Measurements from ENCODE around the gene IFNL1.

IFNL1 gene

GRCh38 chr19:39321832-39322176 lies 25.6 kb downstream of the IFNL1 start:
- no peaks in the 10 kb centered on the region for H3K36me3 ChIP-seq (ENCODE audit: insufficient read depth, low read length)
- H2AFZ ChIP-seq (ENCODE audit: low read length): no peak overlapping the region
- no peaks in the 10 kb centered on the region for H4K20me1 ChIP-seq (ENCODE audit: insufficient read depth, low read length)
- H3K79me2 ChIP-seq (ENCODE audit: insufficient read depth, low read length): no peaks in the 10 kb centered on the region
- TF ChIP-seq EZH2 (IDR thresholded peaks at IDR 0.05; ENCODE audit: borderline replicate concordance, low read length) (no peak), CTCF (IDR thresholded peaks at IDR 0.05; ENCODE audit: low read length) (no peak)
- no peaks in the 10 kb centered on the region for H3K9me2 ChIP-seq (ENCODE audit: low read depth, low read length)
- H3K9ac ChIP-seq (ENCODE audit: low read length): no peak overlapping the region
- H3F3A ChIP-seq (ENCODE audit: insufficient read depth, low read length): no peaks in the 10 kb centered on the region; the same call in 1 of the 2 replicates
- H3K27ac ChIP-seq (ENCODE audit: low read depth, low read length, poor library complexity, severe bottlenecking): no peak overlapping the region
- H3K4me3 ChIP-seq (ENCODE audit: low read depth, low read length, poor library complexity, severe bottlenecking): no peak overlapping the region
- H3K27me3 ChIP-seq (ENCODE audit: insufficient read depth, low read length): 0 out of 2 replicates have a peak, but pooled peaks cover 5% of the 10 kb centered on the region
- no peak overlapping the region for H3K4me2 ChIP-seq (ENCODE audit: low read length)
- H3K9me3 ChIP-seq (ENCODE audit: low read length): no peaks in the 10 kb centered on the region
- peaks cover 15% of the 10 kb centered on the region for H3K4me1 ChIP-seq (ENCODE audit: insufficient read depth, low read length, severe bottlenecking)

GRCh38 chr19:39324242-39324842 lies 28.1 kb downstream of the IFNL1 start:
- Histone ChIP-seq H3K27me3 (ENCODE audit: insufficient read depth, low read length) (0 out of 2 replicates have a peak, but pooled peaks cover 5% of the 10 kb centered on the region), H3K79me2 (ENCODE audit: insufficient read depth, low read length) (no peaks in the 10 kb centered on the region), H3K36me3 (ENCODE audit: insufficient read depth, low read length) (no peaks in the 10 kb centered on the region), H3F3A (ENCODE audit: insufficient read depth, low read length) (no peaks in the 10 kb centered on the region; the same call in 1 of the 2 replicates), H3K4me1 (ENCODE audit: insufficient read depth, low read length, severe bottlenecking) (peaks cover 11% of the 10 kb centered on the region), H3K9me2 (ENCODE audit: low read depth, low read length) (no peaks in the 10 kb centered on the region), H3K9me3 (ENCODE audit: low read length) (no peaks in the 10 kb centered on the region), H2AFZ (ENCODE audit: low read length) (no peak overlapping the region), H4K20me1 (ENCODE audit: insufficient read depth, low read length) (no peaks in the 10 kb centered on the region), H3K4me3 (ENCODE audit: low read depth, low read length, poor library complexity, severe bottlenecking) (no peak overlapping the region), H3K9ac (ENCODE audit: low read length) (no peak overlapping the region), H3K4me2 (ENCODE audit: low read length) (no peak overlapping the region), H3K27ac (ENCODE audit: low read depth, low read length, poor library complexity, severe bottlenecking) (no peak overlapping the region)
- no peak for TF ChIP-seq EZH2 (IDR thresholded peaks at IDR 0.05; ENCODE audit: borderline replicate concordance, low read length)
- TF ChIP-seq CTCF (IDR thresholded peaks at IDR 0.05; ENCODE audit: low read length): no peak

DNA sequence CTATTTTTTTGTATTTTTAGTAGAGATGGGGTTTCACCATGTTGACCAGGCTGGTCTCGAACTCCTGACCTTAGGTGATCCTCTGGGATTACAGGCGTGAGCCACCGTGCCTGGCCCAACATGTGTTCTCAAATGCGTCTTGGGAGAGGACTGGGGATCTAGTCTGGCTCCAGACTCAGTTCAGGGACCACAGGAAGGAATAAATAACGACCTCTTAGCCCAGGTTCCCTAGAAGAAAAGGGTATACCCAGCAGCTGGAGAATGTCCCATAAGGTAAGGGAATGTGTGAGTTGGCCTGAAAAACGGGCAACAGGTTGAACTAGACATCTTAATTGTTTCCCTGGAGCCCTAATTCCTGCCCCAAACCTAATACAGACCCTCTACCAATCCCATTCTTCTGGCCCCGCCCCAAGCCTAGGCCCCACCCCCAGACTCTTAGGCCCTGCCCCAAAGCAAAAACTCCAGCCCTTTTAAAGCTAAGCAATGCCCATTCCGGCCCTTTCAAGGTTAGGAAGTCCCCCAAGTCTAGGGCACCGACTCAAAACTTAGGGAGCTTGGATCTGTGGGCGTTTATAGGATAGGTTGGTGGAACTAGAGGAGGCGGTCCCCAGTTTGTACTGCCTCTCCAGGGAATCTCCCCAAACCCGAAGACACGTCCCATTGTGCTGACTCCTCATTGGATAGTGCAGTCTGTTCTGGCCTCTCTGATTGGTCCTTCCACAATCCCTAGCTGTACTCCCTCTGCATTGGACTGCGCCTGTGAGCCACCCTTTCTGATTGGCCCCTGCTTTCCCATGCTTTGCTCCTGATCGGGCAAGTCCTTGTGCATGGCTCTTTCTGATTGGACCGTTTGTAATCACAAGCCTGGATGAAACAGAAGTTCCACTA lies 29.8 kb downstream of the IFNL1 start:
- no peak overlapping the region for H3K27ac ChIP-seq (ENCODE audit: low read depth, low read length, poor library complexity, severe bottlenecking)
- no peaks in the 10 kb centered on the region for H3K9me3 ChIP-seq (ENCODE audit: low read length)
- H4K20me1 ChIP-seq (ENCODE audit: insufficient read depth, low read length): no peaks in the 10 kb centered on the region
- 0 out of 2 replicates have a peak, but pooled peaks cover 5% of the 10 kb centered on the region for H3K27me3 ChIP-seq (ENCODE audit: insufficient read depth, low read length)
- no peaks in the 10 kb centered on the region for H3K9me2 ChIP-seq (ENCODE audit: low read depth, low read length)
- no peak overlapping the region for H3K4me3 ChIP-seq (ENCODE audit: low read depth, low read length, poor library complexity, severe bottlenecking)
- no peaks in the 10 kb centered on the region for H3K36me3 ChIP-seq (ENCODE audit: insufficient read depth, low read length)
- H3K9ac ChIP-seq (ENCODE audit: low read length): no peak overlapping the region
- no peaks in the 10 kb centered on the region for H3K4me1 ChIP-seq (ENCODE audit: insufficient read depth, low read length, severe bottlenecking)
- H3F3A ChIP-seq (ENCODE audit: insufficient read depth, low read length): no peaks in the 10 kb centered on the region; the same call in 1 of the 2 replicates
- H3K79me2 ChIP-seq (ENCODE audit: insufficient read depth, low read length): no peaks in the 10 kb centered on the region
- H3K4me2 ChIP-seq (ENCODE audit: low read length): no peak overlapping the region
- no peak for TF ChIP-seq CTCF (IDR thresholded peaks at IDR 0.05; ENCODE audit: low read length)
- no peak for TF ChIP-seq EZH2 (IDR thresholded peaks at IDR 0.05; ENCODE audit: borderline replicate concordance, low read length)
- no peak overlapping the region for H2AFZ ChIP-seq (ENCODE audit: low read length)

All from OCI-LY1 (cell line).